ENCODE measurements around the gene PERM1. TPM values are rescaled to one million over a fixed set of nuclear protein-coding genes. Genes with fewer than 3 reads are reported as not detected.

PERM1 gene
- total and polyA plus RNA-seq, 2 of the 8 experiments (the other 6 are each of a cell fraction or from before 2014, with no cell fraction given), result not detected

GRCh38 chr1:958823-959730 lies 22.8 kb downstream of the PERM1 start, which contains the start of gene NOC2L:
Gene NOC2L, minus strand, starts transcription at chr1:959256. Its CDS starts 16 bp downstream, at chr1:959240.
- H3K27ac ChIP-seq (ENCODE audit: low read depth, low read length), result no peak within 1 kb of the TSS
- H3K14ac ChIP-seq (ENCODE audit: insufficient read length), result no peak within 1 kb of the TSS
- H2BK20ac ChIP-seq (ENCODE audit: low read length), result no peak within 1 kb of the TSS
- CTCF ChIA-PET (ENCODE audit: partially characterized antibody), result interaction anchor here (1.0 to 1.8 kb wide), 6 partner anchors 16 to 59 kb away, joined by 3 to 4 read pairs (median 4); no protein-coding TSS in a partner anchor
- H3K36me3 ChIP-seq (ENCODE audit: control insufficient read depth in 2 of 4, insufficient read depth in 4 of 4, low read length in 3 of 4), result peaks cover 5 to 38% (median 24%) of the 10 kb centered on the region in 4 experiments
- H3K79me1 ChIP-seq (ENCODE audit: low read depth, low read length), result peaks cover 14% of the 10 kb centered on the region
- peak within 1 kb of the TSS; percentile 57 for H3K23ac ChIP-seq (ENCODE audit: insufficient read length)
- H2AFZ ChIP-seq (ENCODE audit: low read length), result no peak within 1 kb of the TSS
- H3K18ac ChIP-seq (ENCODE audit: extremely low read depth, low read length), result no peak within 1 kb of the TSS
- peak in 1 of 2 experiments; percentile 97 for DNase-seq (ENCODE audit: low read depth in 1 of 2, low spot score in 2 of 2)
- peaks cover 10% of the 10 kb centered on the region for H3K23me2 ChIP-seq (ENCODE audit: low read depth, low read length)
- H3K4ac ChIP-seq (replicated peaks; ENCODE audit: insufficient read length, low read depth, low read length), result peak within 1 kb of the TSS; percentile 69
- POLR2A ChIA-PET (ENCODE audit: partially characterized antibody), result interaction anchor here (0.8 to 8.8 kb wide), 6 partner anchors 9 to 99 kb away, joined by 3 to 65 read pairs (median 3); no protein-coding TSS in a partner anchor
- H2BK15ac ChIP-seq (ENCODE audit: low read length), result no peak within 1 kb of the TSS
- H2BK5ac ChIP-seq (ENCODE audit: low read depth, low read length), result 0 out of 2 replicates have a peak within 1 kb of the TSS, but pooled peaks have one; percentile 35
- peak within 1 kb of the TSS; percentile 68 for H4K8ac ChIP-seq (ENCODE audit: extremely low read depth, insufficient read depth, low read length)
- peak within 1 kb of the TSS; percentile 76 for H4K5ac ChIP-seq (ENCODE audit: insufficient read length, low read depth, low read length)
- no peak for FAIRE-seq
- peak within 1 kb of the TSS; percentile 32 for H3K56ac ChIP-seq (replicated peaks; ENCODE audit: insufficient read length, low read depth, low read length)
- H4K20me1 ChIP-seq (replicated peaks in 1 of 2; ENCODE audit: control insufficient read depth in 1 of 2, insufficient read depth in 2 of 2, low read length in 2 of 2), result peaks cover 16 to 27% of the 10 kb centered on the region in 2 experiments
- no peak within 1 kb of the TSS for H2AK5ac ChIP-seq (ENCODE audit: low read depth, low read length)
- H3K4me1 ChIP-seq (replicated peaks in 1 of 4; ENCODE audit: control insufficient read depth in 3 of 4, insufficient read depth in 4 of 4, low read length in 3 of 4), result peaks cover 0 to 9% (median 3%) of the 10 kb centered on the region in 4 experiments; a peak in 5 of 7 replicates
- WGBS, 2 experiments (ENCODE audit: extremely low coverage in 1 of 2, insufficient coverage in 1 of 2, insufficient read length in 1 of 2, insufficient replicate concordance in 2 of 2, low coverage in 1 of 2, low lambda C conversion rate in 2 of 2, missing lambda C conversion rate in 1 of 2), result 5% methylated on average over 46 of the region's 101 CpGs; no CpG with 5 or more reads in 1 of the 2 experiments
- no peak within 1 kb of the TSS for H2BK12ac ChIP-seq (ENCODE audit: low read depth, low read length)
- no peaks in the 10 kb centered on the region; a peak in 1 of 4 replicates for H3K9me3 ChIP-seq (ENCODE audit: insufficient read depth in 2 of 2, low read depth in 1 of 2, low read length in 1 of 2)
- peak within 1 kb of the TSS; percentile 81 to 91 for H3K4me2 ChIP-seq (ENCODE audit: insufficient read depth in 1 of 2, low read depth in 2 of 2, low read length in 2 of 2)
- H3K4me3 ChIP-seq (ENCODE audit: extremely low read depth in 1 of 4, insufficient read depth in 2 of 4, low read depth in 3 of 4, low read length in 4 of 4), result peak within 1 kb of the TSS; percentile 97 to 100 (median 98)
- no peak within 1 kb of the TSS for H4K91ac ChIP-seq (replicated peaks; ENCODE audit: insufficient read length, low read length)
- H3K27me3 ChIP-seq (replicated peaks in 1 of 4; ENCODE audit: control insufficient read depth in 3 of 4, extremely low read depth in 1 of 4, insufficient read depth in 3 of 4, low read length in 3 of 4), result peaks cover 4 to 19% (median 14%) of the 10 kb centered on the region in 4 experiments
- H3K9ac ChIP-seq (replicated peaks in 1 of 4; ENCODE audit: extremely low read depth in 1 of 4, low read depth in 3 of 4, low read length in 3 of 4), result peak within 1 kb of the TSS; percentile 35 to 91 (median 78)
- H2BK120ac ChIP-seq (replicated peaks; ENCODE audit: low read depth, low read length), result no peak within 1 kb of the TSS
- peaks cover 0 to 14% of the 10 kb centered on the region in 2 experiments; a peak in 3 of 4 replicates for H3K79me2 ChIP-seq (ENCODE audit: control insufficient read depth in 1 of 2, insufficient read depth in 2 of 2, low read length in 2 of 2)
- TF ChIP-seq ASH2L (IDR thresholded peaks at IDR 0.05; ENCODE audit: low read length) (peak; percentile 42), NRF1 (IDR thresholded peaks at IDR 0.05; ENCODE audit: low read depth, low read length) (0 out of 2 replicates have a peak, but pooled peaks have one; percentile 16), TBP (IDR thresholded peaks at IDR 0.05; ENCODE audit: low read depth, low read length) (peak; percentile 46; the same call in 1 of the 2 replicates), KDM4A (IDR thresholded peaks at IDR 0.05; ENCODE audit: low read depth, low read length, severe bottlenecking) (peak; percentile 72), TAF1 (IDR thresholded peaks at IDR 0.05; ENCODE audit: low read depth, low read length) (peak; percentile 51; the same call in 1 of the 2 replicates), HDAC6 (IDR thresholded peaks at IDR 0.05; ENCODE audit: low read depth, low read length) (no peak), KDM5A (IDR thresholded peaks at IDR 0.05; ENCODE audit: low read length) (peak; percentile 97), EGR1 (IDR thresholded peaks at IDR 0.05; ENCODE audit: borderline replicate concordance, low read depth, low read length) (no peak), KDM1A (IDR thresholded peaks at IDR 0.05; ENCODE audit: borderline replicate concordance, low read length) (peak; percentile 89), GABPA (IDR thresholded peaks at IDR 0.05; ENCODE audit: borderline replicate concordance, insufficient read depth, low read length) (peak; percentile 88; the same call in 1 of the 2 replicates), CREB1 (IDR thresholded peaks at IDR 0.05) (no peak; the same call in 1 of the 2 replicates)
